HG02798 (cell line): ENCODE measurements around the gene TMTC2.

Experiments
- ATAC-seq: cut with Tn5 transposase; IDR thresholded peaks from one replicate; pipeline ENCODE4 v1.9.1; 2021; ENCODE audit warnings: mild to moderate bottlenecking; ENCODE audit not compliant: unreplicated experiment, poor library complexity

TMTC2 gene

GRCh38 chr12:83042441-83043200 lies 355.9 kb downstream of the TMTC2 start:
- ATAC-seq, result no peak

GRCh38 chr12:83044736-83045135 lies 358.0 kb downstream of the TMTC2 start:
- ATAC-seq, result no peak

GRCh38 chr12:83046019-83046418 lies 359.3 kb downstream of the TMTC2 start:
- ATAC-seq, result no peak

GRCh38 chr12:83049306-83049705 lies 362.6 kb downstream of the TMTC2 start:
- ATAC-seq, result no peak

- no peak for ATAC-seq
Measured at GRCh38 chr12:83052890-83053541, 366.3 kb downstream of the TMTC2 start.

GRCh38 chr12:83057436-83057835 lies 370.7 kb downstream of the TMTC2 start:
- ATAC-seq, result no peak

GRCh38 chr12:83059107-83059506 lies 372.4 kb downstream of the TMTC2 start:
- ATAC-seq, result no peak

GRCh38 chr12:83065562-83065961 lies 378.9 kb downstream of the TMTC2 start:
- no peak for ATAC-seq

- ATAC-seq, result no peak
Measured at GRCh38 chr12:83067981-83068380, 381.3 kb downstream of the TMTC2 start.

GRCh38 chr12:83074358-83074894 lies 387.7 kb downstream of the TMTC2 start:
- ATAC-seq, result no peak

- ATAC-seq, result no peak
Measured at GRCh38 chr12:83075471-83075870, 388.8 kb downstream of the TMTC2 start.

- no peak for ATAC-seq
Measured at GRCh38 chr12:83077041-83077440, 390.3 kb downstream of the TMTC2 start.

- ATAC-seq, result no peak
Measured at GRCh38 chr12:83082690-83083276, 396.1 kb downstream of the TMTC2 start.

- no peak for ATAC-seq
Measured at GRCh38 chr12:83083616-83084015, 396.9 kb downstream of the TMTC2 start.

GRCh38 chr12:83084516-83085234 lies 398.0 kb downstream of the TMTC2 start:
- ATAC-seq, result no peak

GRCh38 chr12:83086023-83086422 lies 399.3 kb downstream of the TMTC2 start:
- no peak for ATAC-seq

- ATAC-seq, result no peak
Measured at GRCh38 chr12:83089575-83089974, 402.9 kb downstream of the TMTC2 start.

- ATAC-seq, result no peak
Measured at GRCh38 chr12:83092129-83092528, 405.4 kb downstream of the TMTC2 start.

GRCh38 chr12:83092606-83093005 lies 405.9 kb downstream of the TMTC2 start:
- ATAC-seq, result no peak

- ATAC-seq, result no peak
Measured at GRCh38 chr12:83093426-83093825, 406.7 kb downstream of the TMTC2 start.
